Measurements from ENCODE around the gene KLHL25.

DNA sequence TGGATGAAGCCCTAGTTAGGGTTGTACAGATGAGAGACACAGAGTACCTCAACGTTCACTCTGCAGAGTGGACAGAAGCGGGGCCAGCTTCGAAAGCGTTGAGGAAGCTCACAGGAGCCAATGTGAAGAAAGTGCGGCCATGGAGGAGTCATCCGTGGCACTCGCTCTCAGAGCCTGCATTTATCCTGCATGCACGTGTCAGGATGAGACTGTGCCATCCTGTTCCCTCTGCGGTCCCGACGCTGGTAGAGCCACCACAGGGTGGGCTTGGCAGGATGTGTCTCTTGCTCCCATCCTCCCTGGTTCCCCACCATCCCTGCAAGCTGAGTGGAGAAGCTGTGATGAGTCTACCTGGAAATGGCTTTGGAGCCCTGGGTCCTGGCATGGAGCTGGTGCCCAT lies 39.3 kb downstream of the KLHL25 start:
- TF ChIP-seq CTBP1 (IDR thresholded peaks at IDR 0.05; ENCODE audit: borderline replicate concordance) = no peak
- TF ChIP-seq SP1 (IDR thresholded peaks at IDR 0.05) = no peak
- TF ChIP-seq ELF4 (IDR thresholded peaks at IDR 0.05) = no peak
- TF ChIP-seq TARDBP (IDR thresholded peaks at IDR 0.05) = no peak
- no peak for TF ChIP-seq HDGF (IDR thresholded peaks at IDR 0.05; ENCODE audit: borderline replicate concordance)
- no peak for TF ChIP-seq ZNF384 (IDR thresholded peaks at IDR 0.05)
- TF ChIP-seq NFRKB (IDR thresholded peaks at IDR 0.05) = no peak
- no peak for TF ChIP-seq ARNT (IDR thresholded peaks at IDR 0.05)
- no peak for TF ChIP-seq L3MBTL2 (conservative IDR thresholded peaks at IDR 0.05)
- no peak for TF ChIP-seq FOXM1 (IDR thresholded peaks at IDR 0.05; ENCODE audit: borderline replicate concordance)
- no peak for TF ChIP-seq SUZ12 (IDR thresholded peaks at IDR 0.05)

All from HEK293T (cell line).